ENCODE measurements around the gene SNED1.

Gene SNED1

DNA sequence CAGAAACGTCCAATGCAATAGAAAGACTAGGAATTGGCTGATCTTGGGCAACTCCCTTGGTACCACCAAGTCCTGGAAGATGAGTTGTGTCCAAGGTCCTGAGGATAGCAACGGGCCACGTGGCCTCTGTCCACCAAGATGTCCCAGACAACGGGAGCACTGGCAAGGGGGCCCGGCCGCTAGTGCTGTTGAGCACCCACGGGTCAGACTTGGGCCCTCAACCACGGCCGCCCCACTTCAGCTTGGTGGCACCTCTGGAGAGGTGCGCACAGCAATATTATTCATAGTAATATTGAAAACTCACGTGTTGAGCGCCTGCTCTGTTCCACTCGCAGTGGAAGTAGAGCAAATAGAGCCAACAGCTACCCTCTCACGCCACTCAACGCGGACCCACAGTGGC, 131.9 kb downstream of the SNED1 start:
- no peaks in the 10 kb centered on the region for H3K4me1 ChIP-seq (ENCODE audit: control insufficient read depth, insufficient read depth, low read length, unreplicated experiment)
- H3K79me2 ChIP-seq (ENCODE audit: control insufficient read depth, insufficient read depth, low read length, unreplicated experiment): no peaks in the 10 kb centered on the region
- no peaks in the 10 kb centered on the region for H3K36me3 ChIP-seq (ENCODE audit: insufficient read depth, low read length)
- H3K4me3 ChIP-seq (ENCODE audit: low read depth, low read length): no peak overlapping the region
- H3K27me3 ChIP-seq (ENCODE audit: insufficient read depth, low read length): no peaks in the 10 kb centered on the region
- H2AFZ ChIP-seq (ENCODE audit: low read length, unreplicated experiment): no peak overlapping the region
- H3K27ac ChIP-seq (ENCODE audit: low read depth, low read length): no peak overlapping the region

DNA sequence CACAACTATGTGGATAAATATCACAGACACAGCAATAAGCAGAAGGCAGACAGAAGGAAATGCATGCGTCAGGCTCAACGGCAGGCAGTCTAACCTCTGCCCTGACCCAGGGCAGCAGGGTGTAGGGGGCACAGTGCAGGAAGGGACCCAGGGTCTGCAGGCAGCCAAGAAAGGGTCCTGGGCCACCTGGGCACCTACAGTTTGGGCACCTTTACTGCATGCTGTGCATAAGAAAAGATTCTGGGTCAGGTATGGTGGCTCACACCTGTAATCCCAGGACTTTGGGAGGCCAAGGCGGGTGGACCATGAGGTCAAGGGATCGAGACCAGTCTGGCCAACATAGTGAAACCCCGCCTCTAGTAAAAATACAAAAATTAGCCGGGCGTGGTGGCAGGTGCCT, 133.1 kb downstream of the SNED1 start:
- H3K27me3 ChIP-seq (ENCODE audit: insufficient read depth, low read length): no peaks in the 10 kb centered on the region
- H2AFZ ChIP-seq (ENCODE audit: low read length, unreplicated experiment): no peak overlapping the region
- H3K4me3 ChIP-seq (ENCODE audit: low read depth, low read length): no peak overlapping the region
- no peaks in the 10 kb centered on the region for H3K79me2 ChIP-seq (ENCODE audit: control insufficient read depth, insufficient read depth, low read length, unreplicated experiment)
- H3K36me3 ChIP-seq (ENCODE audit: insufficient read depth, low read length): no peaks in the 10 kb centered on the region
- H3K27ac ChIP-seq (ENCODE audit: low read depth, low read length): no peak overlapping the region
- no peaks in the 10 kb centered on the region for H3K4me1 ChIP-seq (ENCODE audit: control insufficient read depth, insufficient read depth, low read length, unreplicated experiment)

DNA sequence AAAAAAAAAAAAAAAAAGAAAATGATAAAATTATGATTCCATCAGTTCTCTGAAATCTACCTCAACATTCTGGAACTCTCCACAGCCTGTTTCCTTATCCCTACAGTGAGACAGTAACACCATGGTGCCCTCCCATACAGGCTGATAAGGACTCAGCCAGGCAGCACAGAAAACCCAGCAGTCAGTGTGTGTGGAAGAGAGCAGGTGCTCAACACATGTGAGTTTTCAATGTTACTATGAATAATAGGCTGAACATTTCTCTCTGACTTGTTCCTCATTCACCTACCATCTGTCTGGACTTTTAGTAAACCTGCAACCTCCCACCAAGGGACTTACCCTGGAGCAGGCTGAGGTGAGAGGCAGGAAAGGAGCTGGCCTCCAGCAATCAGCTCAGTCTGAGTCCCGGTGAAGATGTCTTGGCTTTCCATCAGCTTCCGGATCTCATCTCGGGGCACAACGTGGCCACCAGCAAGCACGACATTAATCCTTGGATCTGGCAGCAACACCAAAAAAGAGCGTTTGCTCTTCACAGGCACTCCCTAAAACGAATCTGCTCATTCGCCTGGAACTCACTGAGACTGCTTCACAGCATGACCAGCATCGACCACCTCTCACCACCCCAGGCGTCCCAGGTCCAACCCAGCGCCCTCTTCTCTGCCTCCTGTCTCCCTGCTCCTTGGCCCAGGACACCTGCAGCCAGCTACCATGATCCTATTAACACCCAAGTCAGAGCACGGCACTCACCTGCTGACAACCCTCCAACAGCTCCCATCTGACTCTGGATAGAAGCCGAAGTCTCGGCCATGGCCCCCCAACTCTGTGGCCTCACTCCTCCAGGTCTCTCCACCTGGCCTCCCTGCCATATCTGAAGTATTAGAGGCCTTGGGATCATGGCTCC, 134.4 kb downstream of the SNED1 start:
- Histone ChIP-seq H3K27ac (ENCODE audit: low read depth, low read length) (no peak overlapping the region), H3K79me2 (ENCODE audit: control insufficient read depth, insufficient read depth, low read length, unreplicated experiment) (no peaks in the 10 kb centered on the region), H2AFZ (ENCODE audit: low read length, unreplicated experiment) (no peak overlapping the region), H3K4me1 (ENCODE audit: control insufficient read depth, insufficient read depth, low read length, unreplicated experiment) (no peaks in the 10 kb centered on the region), H3K27me3 (ENCODE audit: insufficient read depth, low read length) (no peaks in the 10 kb centered on the region), H3K4me3 (ENCODE audit: low read depth, low read length) (no peak overlapping the region), H3K36me3 (ENCODE audit: insufficient read depth, low read length) (no peaks in the 10 kb centered on the region)

DNA sequence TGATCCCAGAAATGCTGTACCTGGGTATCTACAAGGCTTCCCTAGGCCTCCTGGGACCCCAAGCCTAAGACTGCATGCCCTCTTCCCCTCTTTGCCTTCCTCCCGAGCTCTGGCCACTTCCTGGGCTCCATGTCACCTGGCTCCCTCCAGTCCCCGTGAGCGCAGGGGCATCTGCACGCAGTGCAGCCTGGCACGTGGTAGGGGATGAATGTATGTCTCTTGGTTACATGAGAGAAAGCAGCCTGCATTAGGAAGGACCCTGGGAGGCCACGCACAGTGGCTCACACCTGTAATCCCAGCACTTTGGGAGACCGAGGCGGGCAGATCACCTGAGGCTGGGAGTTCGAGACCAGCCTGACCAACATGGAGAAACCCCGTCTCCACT, 135.0 kb downstream of the SNED1 start:
- Histone ChIP-seq H3K4me1 (ENCODE audit: control insufficient read depth, insufficient read depth, low read length, unreplicated experiment) (no peaks in the 10 kb centered on the region), H3K79me2 (ENCODE audit: control insufficient read depth, insufficient read depth, low read length, unreplicated experiment) (no peaks in the 10 kb centered on the region), H3K27ac (ENCODE audit: low read depth, low read length) (no peak overlapping the region), H3K4me3 (ENCODE audit: low read depth, low read length) (no peak overlapping the region), H3K36me3 (ENCODE audit: insufficient read depth, low read length) (no peaks in the 10 kb centered on the region), H2AFZ (ENCODE audit: low read length, unreplicated experiment) (no peak overlapping the region), H3K27me3 (ENCODE audit: insufficient read depth, low read length) (no peaks in the 10 kb centered on the region)

DNA sequence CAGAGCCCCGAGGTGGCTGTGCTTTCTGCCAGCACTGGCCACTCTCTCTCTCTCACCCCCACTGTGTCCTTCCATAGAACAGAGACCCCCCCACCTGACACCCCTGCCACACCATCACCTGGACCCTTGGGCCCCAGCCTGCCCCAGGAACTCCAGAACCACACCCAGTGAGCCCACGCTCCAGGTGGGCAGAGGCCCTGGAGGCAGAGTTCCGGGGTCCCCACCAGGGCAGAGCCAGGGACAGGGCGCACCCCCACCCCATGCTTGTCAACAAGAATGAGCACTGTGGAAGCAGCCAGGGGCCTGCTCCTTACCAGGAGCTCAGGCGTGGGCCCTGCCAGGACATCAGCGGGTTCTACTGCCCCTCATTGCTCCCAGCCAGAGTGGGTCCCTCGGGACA, 136.3 kb downstream of the SNED1 start:
- H3K79me2 ChIP-seq (ENCODE audit: control insufficient read depth, insufficient read depth, low read length, unreplicated experiment): no peaks in the 10 kb centered on the region
- H3K4me3 ChIP-seq (ENCODE audit: low read depth, low read length): no peak overlapping the region
- H3K27ac ChIP-seq (ENCODE audit: low read depth, low read length): no peak overlapping the region
- no peak overlapping the region for H2AFZ ChIP-seq (ENCODE audit: low read length, unreplicated experiment)
- no peaks in the 10 kb centered on the region for H3K27me3 ChIP-seq (ENCODE audit: insufficient read depth, low read length)
- no peaks in the 10 kb centered on the region for H3K36me3 ChIP-seq (ENCODE audit: insufficient read depth, low read length)
- H3K4me1 ChIP-seq (ENCODE audit: control insufficient read depth, insufficient read depth, low read length, unreplicated experiment): no peaks in the 10 kb centered on the region

DNA sequence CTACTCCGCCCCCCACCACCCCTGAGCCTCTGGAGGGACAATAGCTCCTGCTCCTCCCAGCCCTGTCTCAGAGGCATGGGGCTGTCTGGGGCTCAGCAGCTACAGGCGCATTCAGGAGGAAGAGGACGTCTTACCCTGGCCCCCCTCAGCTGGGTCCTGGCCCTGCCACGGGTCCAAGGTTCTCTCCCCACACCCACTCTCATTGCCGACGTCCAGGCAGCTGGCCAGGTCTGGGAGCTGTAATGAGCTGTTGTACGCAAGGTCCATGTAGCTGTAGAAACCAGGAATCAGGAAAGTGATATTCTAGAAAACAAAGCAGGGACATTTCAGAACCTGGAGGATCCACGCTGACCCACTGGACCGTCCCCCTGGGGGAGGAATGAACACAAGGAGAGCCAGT, 137.3 kb downstream of the SNED1 start:
- Histone ChIP-seq H3K79me2 (ENCODE audit: control insufficient read depth, insufficient read depth, low read length, unreplicated experiment) (no peaks in the 10 kb centered on the region), H3K27me3 (ENCODE audit: insufficient read depth, low read length) (no peaks in the 10 kb centered on the region), H3K27ac (ENCODE audit: low read depth, low read length) (no peak overlapping the region), H3K36me3 (ENCODE audit: insufficient read depth, low read length) (no peaks in the 10 kb centered on the region), H2AFZ (ENCODE audit: low read length, unreplicated experiment) (no peak overlapping the region), H3K4me1 (ENCODE audit: control insufficient read depth, insufficient read depth, low read length, unreplicated experiment) (no peaks in the 10 kb centered on the region), H3K4me3 (ENCODE audit: low read depth, low read length) (no peak overlapping the region)

DNA sequence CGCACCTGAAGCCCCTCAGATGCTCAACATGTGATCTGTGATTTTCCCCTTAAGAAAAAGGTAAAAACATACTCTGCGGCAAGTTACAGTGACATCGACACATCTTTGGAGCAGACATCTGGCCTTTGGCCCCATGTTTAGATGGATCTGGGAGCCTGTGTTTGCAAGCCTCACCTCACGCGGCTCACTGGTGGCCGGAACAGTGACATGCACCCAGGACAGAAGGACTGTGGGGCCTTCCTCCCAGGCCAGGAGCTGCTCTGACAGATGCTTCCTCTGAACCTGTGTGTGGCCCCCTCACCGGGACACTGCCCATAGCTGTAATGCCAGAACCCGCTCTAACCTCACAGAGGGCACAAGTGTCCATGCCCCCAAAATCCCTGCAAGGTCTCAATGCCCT, 137.8 kb downstream of the SNED1 start:
- H3K4me1 ChIP-seq (ENCODE audit: control insufficient read depth, insufficient read depth, low read length, unreplicated experiment): no peaks in the 10 kb centered on the region
- no peaks in the 10 kb centered on the region for H3K36me3 ChIP-seq (ENCODE audit: insufficient read depth, low read length)
- H3K27ac ChIP-seq (ENCODE audit: low read depth, low read length): no peak overlapping the region
- H3K27me3 ChIP-seq (ENCODE audit: insufficient read depth, low read length): no peaks in the 10 kb centered on the region
- H2AFZ ChIP-seq (ENCODE audit: low read length, unreplicated experiment): no peak overlapping the region
- H3K79me2 ChIP-seq (ENCODE audit: control insufficient read depth, insufficient read depth, low read length, unreplicated experiment): no peaks in the 10 kb centered on the region
- no peak overlapping the region for H3K4me3 ChIP-seq (ENCODE audit: low read depth, low read length)

DNA sequence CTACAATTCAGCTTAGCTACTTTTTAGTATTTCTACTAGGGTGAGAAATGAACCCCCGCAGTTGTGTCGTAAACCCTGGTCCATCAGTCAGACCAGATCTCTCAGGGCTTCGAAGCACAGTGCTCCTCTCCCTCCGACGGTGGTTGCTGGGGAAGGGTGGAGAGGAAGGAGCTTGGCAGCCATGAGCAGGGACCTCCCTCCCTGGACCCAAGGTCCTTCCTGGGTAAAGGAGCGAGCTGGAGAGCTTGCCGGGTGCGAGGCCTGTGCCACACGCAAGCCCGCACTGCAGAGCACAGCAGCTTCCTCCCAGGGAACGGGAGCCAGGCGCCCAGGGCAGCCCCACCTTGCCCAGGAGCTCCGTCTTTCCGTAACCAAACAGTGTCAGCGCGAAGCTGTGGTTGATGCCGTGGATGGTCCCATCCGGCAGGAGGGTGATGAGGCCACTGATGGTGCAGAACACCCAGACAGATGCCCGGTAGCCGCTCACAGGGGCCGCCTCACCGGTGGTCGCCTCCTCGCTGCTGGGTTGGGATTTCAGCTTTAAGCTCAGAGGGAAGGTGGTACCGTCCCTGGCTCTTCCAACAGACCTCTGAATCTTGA, 138.3 kb downstream of the SNED1 start:
- Histone ChIP-seq H3K36me3 (ENCODE audit: insufficient read depth, low read length) (no peaks in the 10 kb centered on the region), H3K4me3 (ENCODE audit: low read depth, low read length) (no peak overlapping the region), H3K27ac (ENCODE audit: low read depth, low read length) (no peak overlapping the region)

DNA sequence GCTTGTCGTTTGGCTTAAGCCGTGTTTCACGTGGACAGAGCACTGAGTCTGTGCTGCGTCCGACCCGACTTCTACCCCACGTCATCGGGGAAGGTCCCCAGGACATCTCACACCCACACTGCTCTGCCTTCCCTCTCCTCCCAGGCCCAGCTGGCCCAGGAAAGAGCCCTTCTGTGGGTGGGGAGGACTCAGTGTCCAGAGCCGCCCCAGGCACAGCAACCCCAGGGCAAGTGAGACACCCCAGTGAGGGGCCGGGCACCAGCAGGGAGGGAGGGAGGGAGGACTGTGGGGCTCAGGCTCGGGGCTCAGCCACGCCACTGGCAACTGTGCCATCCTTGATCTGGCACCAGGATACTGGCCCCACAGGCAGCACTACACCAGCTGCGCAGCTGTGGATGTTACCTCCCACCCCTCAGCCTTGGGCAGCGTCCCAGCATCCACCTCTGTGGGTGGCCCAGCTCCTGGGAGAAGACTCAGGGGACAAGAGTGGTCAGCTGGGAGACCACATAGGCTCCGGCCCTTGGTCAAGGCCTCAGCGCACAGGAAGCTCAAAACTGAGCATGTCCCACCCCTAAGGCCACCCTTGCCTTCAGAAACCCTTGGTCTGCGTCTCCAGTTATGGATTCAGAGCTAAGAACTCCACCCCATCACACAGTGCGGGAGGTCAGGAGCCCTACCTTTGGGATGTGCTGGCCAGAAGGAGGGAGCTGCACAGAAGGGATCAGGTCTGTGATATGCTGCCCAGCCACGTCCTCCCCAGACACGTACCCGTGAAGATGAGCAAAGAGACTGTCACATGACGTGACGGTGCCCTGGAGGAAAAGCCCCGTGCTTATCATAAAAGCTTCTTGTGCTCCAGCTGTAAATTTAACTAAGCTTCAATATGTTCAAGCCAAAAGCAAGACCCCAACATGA, 139.1 kb downstream of the SNED1 start:
- Histone ChIP-seq H3K4me3 (ENCODE audit: low read depth, low read length) (no peak overlapping the region), H3K27ac (ENCODE audit: low read depth, low read length) (no peak overlapping the region), H3K79me2 (ENCODE audit: control insufficient read depth, insufficient read depth, low read length, unreplicated experiment) (no peaks in the 10 kb centered on the region), H3K36me3 (ENCODE audit: insufficient read depth, low read length) (no peaks in the 10 kb centered on the region), H3K4me1 (ENCODE audit: control insufficient read depth, insufficient read depth, low read length, unreplicated experiment) (no peaks in the 10 kb centered on the region), H2AFZ (ENCODE audit: low read length, unreplicated experiment) (no peak overlapping the region), H3K27me3 (ENCODE audit: insufficient read depth, low read length) (no peaks in the 10 kb centered on the region)

More for the DNA sequence above, 138.3 kb downstream of the SNED1 start:
- Histone ChIP-seq H3K79me2 (ENCODE audit: control insufficient read depth, insufficient read depth, low read length, unreplicated experiment) (no peaks in the 10 kb centered on the region), H2AFZ (ENCODE audit: low read length, unreplicated experiment) (no peak overlapping the region), H3K4me1 (ENCODE audit: control insufficient read depth, insufficient read depth, low read length, unreplicated experiment) (no peaks in the 10 kb centered on the region), H3K27me3 (ENCODE audit: insufficient read depth, low read length) (no peaks in the 10 kb centered on the region)

DNA sequence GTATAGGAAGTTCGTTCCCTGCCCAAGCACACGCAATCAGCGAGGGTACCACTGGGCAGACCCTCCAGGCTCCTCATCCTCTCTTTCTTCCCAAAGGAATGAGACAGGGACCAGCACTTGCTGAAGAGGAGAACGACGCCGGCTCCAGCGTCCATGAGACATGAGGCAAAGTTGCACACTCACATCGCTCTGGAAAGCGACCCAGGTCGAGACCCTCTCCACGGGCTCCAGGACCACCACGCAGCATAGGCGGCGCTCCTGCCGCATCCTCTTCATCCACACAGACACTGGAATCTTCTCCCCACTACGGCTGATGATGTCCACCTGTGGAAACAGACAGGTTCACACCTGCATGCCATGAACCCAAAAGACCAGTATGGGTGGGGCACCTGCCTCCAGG, 140.1 kb downstream of the SNED1 start:
- H3K36me3 ChIP-seq (ENCODE audit: insufficient read depth, low read length): no peaks in the 10 kb centered on the region
- no peak overlapping the region for H3K4me3 ChIP-seq (ENCODE audit: low read depth, low read length)
- H3K27ac ChIP-seq (ENCODE audit: low read depth, low read length): no peak overlapping the region
- no peaks in the 10 kb centered on the region for H3K79me2 ChIP-seq (ENCODE audit: control insufficient read depth, insufficient read depth, low read length, unreplicated experiment)
- no peaks in the 10 kb centered on the region for H3K27me3 ChIP-seq (ENCODE audit: insufficient read depth, low read length)
- no peak overlapping the region for H2AFZ ChIP-seq (ENCODE audit: low read length, unreplicated experiment)
- H3K4me1 ChIP-seq (ENCODE audit: control insufficient read depth, insufficient read depth, low read length, unreplicated experiment): no peaks in the 10 kb centered on the region

Data from ACC112 (cell line).